HG02870 (cell line): Measurements from ENCODE around the gene RAB3GAP2.
"Not testable (repeated sequence)": the region's sequence is repeated elsewhere in the genome, so short reads cannot be mapped to it uniquely, and the experiment has no call there.

Source experiments
- ATAC-seq: cut with Tn5 transposase; IDR thresholded peaks from one replicate; pipeline ENCODE4 v1.9.1; 2021; ENCODE audit warnings: mild to moderate bottlenecking, moderate library complexity; ENCODE audit not compliant: unreplicated experiment

Gene RAB3GAP2

GRCh38 chr1:220291580-220291979 is 19.3 kb upstream of the RAB3GAP2 start:
- ATAC-seq, result no peak

GRCh38 chr1:220290140-220290761 is 18.0 kb upstream of the RAB3GAP2 start:
- ATAC-seq, result no peak

DNA sequence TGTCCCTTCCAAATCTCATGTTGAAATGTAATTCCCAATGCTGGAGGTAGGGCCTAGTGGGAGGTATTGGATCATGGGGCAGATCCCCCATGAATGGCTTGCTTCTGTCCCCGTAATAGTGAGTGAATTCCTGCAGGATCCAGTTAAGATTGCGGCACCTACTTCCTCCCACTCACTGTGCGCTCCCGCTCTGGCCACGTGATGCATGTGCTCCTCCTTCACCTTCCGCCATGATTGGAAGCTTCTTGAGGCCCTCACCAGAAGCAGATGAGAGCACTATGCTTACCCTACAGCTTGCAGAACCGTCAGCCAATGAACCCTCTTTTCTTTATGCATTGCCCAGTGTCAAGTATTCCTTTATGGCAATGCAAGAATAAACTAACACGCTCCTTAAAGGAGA is 14.9 kb upstream of the RAB3GAP2 start:
- ATAC-seq, result no peak

- ATAC-seq, result no peak
These were observed 11.4 kb upstream of the RAB3GAP2 start for GRCh38 chr1:220283625-220284024.

DNA sequence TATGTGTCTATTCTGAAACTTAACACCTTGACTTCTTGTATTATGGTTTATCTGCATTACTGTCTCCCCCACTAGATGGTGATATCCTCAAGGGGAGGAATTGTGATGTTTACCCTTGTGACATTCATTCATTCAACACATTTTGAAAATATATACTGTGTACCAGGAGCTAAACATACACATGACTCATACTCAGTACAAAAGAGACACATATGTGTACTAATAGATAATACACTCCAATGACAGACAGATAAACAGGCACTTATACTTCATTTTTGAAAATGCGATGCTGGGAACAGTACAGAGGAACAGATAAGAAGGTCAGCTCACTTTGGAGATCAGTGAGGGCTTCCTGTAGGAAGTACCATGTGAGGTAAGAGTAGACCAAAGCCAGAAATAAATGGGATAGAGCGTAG is 8.9 kb upstream of the RAB3GAP2 start:
- no peak for ATAC-seq

GRCh38 chr1:220280249-220280648 is 8.0 kb upstream of the RAB3GAP2 start:
- ATAC-seq, result no peak

DNA sequence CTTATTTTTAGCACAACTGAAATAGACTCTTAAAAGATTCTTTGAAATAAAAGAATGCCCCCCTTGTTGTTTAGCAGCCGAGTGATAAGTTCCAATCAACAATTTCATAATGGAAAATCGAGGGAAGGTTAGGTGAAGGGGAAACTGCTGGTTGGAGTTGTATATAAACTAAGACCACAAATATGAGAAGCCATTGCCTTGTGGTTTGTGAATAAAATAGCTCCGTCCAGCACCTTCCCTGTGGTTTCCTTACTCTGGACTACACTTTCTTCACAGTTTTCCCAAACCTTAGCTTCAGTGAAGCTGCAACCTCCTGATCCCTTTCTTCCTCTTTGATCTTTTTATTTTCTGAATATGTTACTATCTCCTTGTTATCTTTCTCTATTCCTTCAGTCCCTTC is 6.7 kb upstream of the RAB3GAP2 start:
- ATAC-seq, result no peak

DNA sequence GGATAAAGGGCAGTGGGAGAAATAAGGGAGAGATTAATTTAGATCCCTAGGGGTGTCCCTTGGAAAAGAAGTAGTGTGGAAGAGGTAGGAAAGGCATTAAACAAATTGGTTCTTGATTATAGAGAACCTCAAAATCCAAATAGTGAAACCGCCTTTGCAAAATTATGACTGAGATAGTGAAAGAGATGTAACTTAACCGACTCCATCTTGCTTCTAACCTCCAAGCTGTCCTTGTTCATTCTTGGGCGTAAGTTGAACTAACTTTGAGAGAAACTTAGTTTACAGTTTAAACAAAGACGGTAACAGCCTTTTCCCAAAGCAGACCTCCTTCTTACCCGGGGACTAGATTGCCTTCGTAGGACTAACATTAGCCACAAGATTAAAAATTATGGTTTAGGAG is 3.2 kb upstream of the RAB3GAP2 start:
- ATAC-seq, result no peak

- ATAC-seq, result no peak
These were observed 2.1 kb upstream of the RAB3GAP2 start for GRCh38 chr1:220274251-220274855.

DNA sequence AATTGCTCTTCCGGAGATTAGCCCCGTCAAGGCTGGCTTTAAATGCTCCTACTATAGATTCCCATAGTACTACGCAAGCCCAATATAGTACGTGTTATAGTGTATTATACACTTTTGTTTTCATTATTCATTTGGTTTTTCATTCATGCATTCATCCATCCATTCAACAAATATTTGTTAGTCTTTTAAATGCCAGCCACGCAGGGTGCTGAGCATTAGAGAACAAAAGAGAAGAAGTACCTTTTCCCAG is 513 bp upstream of the RAB3GAP2 start:
- ATAC-seq, result no peak

- no peak for ATAC-seq
These were observed 577 bp downstream of the RAB3GAP2 start for GRCh38 chr1:220271706-220272046.

DNA sequence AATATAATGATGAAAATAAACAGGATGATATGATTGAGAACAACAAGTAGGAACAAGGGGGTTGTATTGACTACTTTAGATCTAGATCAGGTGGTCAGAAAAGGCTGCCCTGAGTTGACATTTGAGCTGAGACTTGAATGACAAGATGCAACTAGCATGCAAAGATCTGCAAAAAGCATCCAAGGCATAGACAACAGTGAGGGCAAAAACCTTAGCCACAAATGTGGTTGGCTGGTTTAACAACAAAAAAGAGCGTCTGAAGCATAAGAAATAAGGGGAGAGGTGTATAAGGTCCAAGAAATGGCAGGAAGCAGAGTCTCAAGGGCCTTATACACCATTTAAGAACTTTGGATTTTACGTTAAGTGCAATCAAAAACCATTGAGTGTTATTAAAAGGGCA is 3.2 kb downstream of the RAB3GAP2 start:
- ATAC-seq, result no peak

DNA sequence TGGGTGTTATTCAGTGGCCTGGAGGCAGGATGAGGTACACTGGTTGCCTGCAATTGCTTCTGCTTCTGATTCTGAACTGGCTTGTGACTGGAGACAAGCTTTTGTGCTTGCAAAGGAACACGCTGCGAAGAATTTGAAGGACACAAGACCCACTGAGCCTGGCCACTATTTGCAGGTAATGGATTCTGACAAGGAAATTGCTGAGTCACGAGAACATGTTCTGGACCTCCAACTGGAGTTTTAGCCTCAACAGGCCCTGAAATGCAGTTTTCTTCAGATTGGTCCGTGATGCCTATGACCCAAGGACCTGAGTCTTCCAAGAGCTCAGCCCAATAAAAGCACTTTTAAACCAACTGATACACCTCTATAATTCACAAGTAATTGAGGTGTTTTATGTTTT is 4.6 kb downstream of the RAB3GAP2 start:
- no peak for ATAC-seq

DNA sequence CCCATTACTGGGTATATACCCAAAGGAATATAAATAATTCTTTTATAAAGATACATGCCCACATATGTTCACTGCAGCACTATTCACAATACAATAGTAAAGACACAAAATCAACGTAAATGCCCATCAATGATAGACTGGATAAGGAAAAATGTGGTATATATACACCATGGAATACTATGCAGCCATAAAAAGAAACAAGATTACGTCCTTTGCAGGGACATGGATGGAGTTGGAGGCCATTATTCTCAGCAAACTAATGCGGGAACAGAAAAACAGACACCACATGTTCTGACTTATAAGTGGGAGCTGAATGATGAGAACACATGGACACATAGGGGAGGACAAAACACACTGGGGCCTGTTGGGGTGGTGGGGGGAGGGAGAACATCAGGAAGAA is 12.0 kb downstream of the RAB3GAP2 start:
- not testable (repeated sequence) for ATAC-seq

- ATAC-seq, result not testable (repeated sequence)
These were observed 12.5 kb downstream of the RAB3GAP2 start for GRCh38 chr1:220259756-220260155.

DNA sequence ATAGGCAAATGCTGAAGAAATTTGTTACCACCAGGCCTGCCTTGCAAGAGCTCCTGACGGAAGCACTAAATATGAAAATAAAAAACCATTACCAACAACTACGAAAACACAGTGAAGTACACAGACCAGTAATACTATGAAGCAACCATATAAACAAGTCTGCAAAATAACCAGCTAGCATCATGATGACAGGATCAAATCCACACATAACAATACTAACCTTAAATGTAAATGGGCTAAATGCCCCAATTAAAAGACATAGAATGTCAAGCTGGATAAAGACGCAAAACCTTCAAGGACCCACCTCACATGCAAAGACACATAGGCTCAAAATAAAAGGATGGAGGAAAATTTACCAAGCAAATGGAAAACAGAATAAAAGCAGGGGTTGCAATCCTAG is 16.1 kb downstream of the RAB3GAP2 start:
- not testable (repeated sequence) for ATAC-seq

- no peak for ATAC-seq
These were observed 17.0 kb downstream of the RAB3GAP2 start for GRCh38 chr1:220255204-220255603.

DNA sequence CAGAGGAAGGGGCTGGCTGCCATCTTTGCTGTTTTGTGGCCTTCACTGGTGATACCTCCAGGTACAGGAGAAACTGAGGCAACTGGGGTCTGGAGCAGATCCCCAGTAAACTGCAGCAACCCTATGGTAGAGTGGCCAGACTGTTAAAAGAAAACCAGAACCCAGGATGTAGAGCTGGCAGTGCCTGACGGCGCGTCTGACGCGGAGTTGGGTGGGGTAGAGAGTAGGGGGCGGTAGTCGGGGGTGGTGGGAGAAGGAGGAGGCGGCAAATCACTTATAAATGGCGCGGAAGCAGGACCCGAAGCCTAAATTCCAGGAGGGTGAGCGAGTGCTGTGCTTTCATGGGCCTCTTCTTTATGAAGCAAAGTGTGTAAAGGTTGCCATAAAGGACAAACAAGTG is 19.0 kb downstream of the RAB3GAP2 start:
- not testable (repeated sequence) for ATAC-seq

- ATAC-seq, result no peak
These were observed 21.0 kb downstream of the RAB3GAP2 start for GRCh38 chr1:220251272-220251671.

DNA sequence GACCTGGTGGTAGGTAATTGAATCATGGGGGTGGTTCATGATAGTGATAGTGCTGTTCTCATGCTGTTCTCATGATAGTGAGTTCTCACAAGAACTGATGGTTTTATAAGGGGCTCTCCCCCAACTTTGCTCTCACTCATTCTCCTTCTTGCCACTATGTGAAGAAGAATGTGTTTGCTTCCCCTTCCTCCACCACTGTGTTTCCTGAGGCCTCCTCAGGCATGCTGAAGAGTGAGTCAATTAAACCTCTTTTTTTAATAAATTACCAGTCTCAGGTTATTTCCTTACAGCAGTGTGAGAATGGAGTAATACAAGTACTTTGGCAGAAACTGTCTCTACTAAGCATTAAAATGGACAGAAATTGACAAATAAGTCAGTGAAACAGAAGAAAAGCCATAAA is 21.6 kb downstream of the RAB3GAP2 start:
- no peak for ATAC-seq

GRCh38 chr1:220249522-220249921 is 22.7 kb downstream of the RAB3GAP2 start:
- no peak for ATAC-seq

DNA sequence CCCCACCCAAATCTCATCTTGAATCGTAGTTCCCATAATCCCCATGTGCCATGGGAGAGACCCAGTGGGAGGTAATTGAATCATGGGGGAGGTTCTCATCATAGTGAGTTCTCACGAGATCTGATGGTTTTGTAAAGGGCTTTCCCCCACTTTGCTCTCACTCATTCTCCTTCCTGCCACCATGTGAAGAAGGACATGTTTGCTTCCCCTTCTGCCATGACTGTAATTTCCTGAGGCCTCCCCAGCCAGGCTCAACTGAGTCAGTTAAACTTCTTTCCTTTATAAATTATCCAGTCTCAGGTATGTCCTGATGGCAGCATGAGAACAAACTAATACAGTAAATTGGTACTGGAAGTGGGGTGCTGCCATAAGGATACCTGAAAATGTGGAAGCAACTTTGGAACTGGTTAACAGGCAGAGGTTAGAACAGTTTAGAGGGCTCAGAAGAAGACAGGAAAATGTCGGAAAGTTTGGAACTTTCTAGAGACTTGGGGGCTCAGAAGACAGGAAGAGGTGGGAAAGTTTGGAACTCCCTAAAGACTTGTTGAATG is 23.5 kb downstream of the RAB3GAP2 start:
- ATAC-seq, result not testable (repeated sequence)

GRCh38 chr1:220245900-220246299 is 26.4 kb downstream of the RAB3GAP2 start:
- ATAC-seq, result not testable (repeated sequence)
